ENCODE results near the gene KLHDC8A. TPM values are rescaled to one million over a fixed set of nuclear protein-coding genes. Genes with fewer than 3 reads are reported as not detected.
"Not testable (repeated sequence)": the region's sequence is repeated elsewhere in the genome, so short reads cannot be mapped to it uniquely, and the experiment has no call there.

KLHDC8A gene
- total RNA-seq, 6 experiments from 2014 or later, result not detected

- TF ChIP-seq CTCF (IDR thresholded peaks at IDR 0.05), result no peak
- H3K27me3 Mint-ChIP-seq (ENCODE audit: insufficient read depth), result peaks cover 26% of the 10 kb centered on the region
- peaks cover 6% of the 10 kb centered on the region; the same call in 1 of the 2 replicates for H3K4me1 Mint-ChIP-seq (ENCODE audit: low read depth)
- H3K4me3 Mint-ChIP-seq, result no peak overlapping the region
- no peak for DNase-seq
- H3K9me3 Mint-ChIP-seq, result no peaks in the 10 kb centered on the region
- H3K36me3 Mint-ChIP-seq (ENCODE audit: low read depth), result no peaks in the 10 kb centered on the region
- H3K27ac Mint-ChIP-seq, result no peak overlapping the region
Measured at GRCh38 chr1:205392650-205393049, 35.9 kb upstream of the KLHDC8A start.

GRCh38 chr1:205391386-205391785, 34.7 kb upstream of the KLHDC8A start:
- no peak overlapping the region for H3K4me3 Mint-ChIP-seq
- H3K4me1 Mint-ChIP-seq (ENCODE audit: low read depth), result peaks cover 6% of the 10 kb centered on the region; the same call in 1 of the 2 replicates
- no peak overlapping the region for H3K27ac Mint-ChIP-seq
- H3K27me3 Mint-ChIP-seq (ENCODE audit: insufficient read depth), result peaks cover 28% of the 10 kb centered on the region
- no peaks in the 10 kb centered on the region for H3K9me3 Mint-ChIP-seq
- no peaks in the 10 kb centered on the region for H3K36me3 Mint-ChIP-seq (ENCODE audit: low read depth)
- TF ChIP-seq CTCF (IDR thresholded peaks at IDR 0.05), result no peak
- DNase-seq, result no peak

GRCh38 chr1:205387845-205388244, 31.1 kb upstream of the KLHDC8A start:
- H3K4me1 Mint-ChIP-seq (ENCODE audit: low read depth), result peaks cover 6% of the 10 kb centered on the region; the same call in 1 of the 2 replicates
- H3K4me3 Mint-ChIP-seq, result no peak overlapping the region
- no peaks in the 10 kb centered on the region for H3K36me3 Mint-ChIP-seq (ENCODE audit: low read depth)
- H3K27ac Mint-ChIP-seq, result no peak overlapping the region
- no peak for DNase-seq
- TF ChIP-seq CTCF (IDR thresholded peaks at IDR 0.05), result no peak
- H3K9me3 Mint-ChIP-seq, result no peaks in the 10 kb centered on the region
- peaks cover 33% of the 10 kb centered on the region for H3K27me3 Mint-ChIP-seq (ENCODE audit: insufficient read depth)

GRCh38 chr1:205382990-205383389, 26.3 kb upstream of the KLHDC8A start:
- H3K4me1 Mint-ChIP-seq (ENCODE audit: low read depth); H3K36me3 Mint-ChIP-seq (ENCODE audit: low read depth); H3K4me3 Mint-ChIP-seq; DNase-seq; H3K27ac Mint-ChIP-seq; H3K9me3 Mint-ChIP-seq: not testable (repeated sequence)
- H3K27me3 Mint-ChIP-seq (ENCODE audit: insufficient read depth), result peaks cover 29% of the 10 kb centered on the region

- Mint-ChIP-seq H3K4me1 (ENCODE audit: low read depth) (no peaks in the 10 kb centered on the region), H3K27ac (no peak overlapping the region), H3K4me3 (no peak overlapping the region), H3K9me3 (no peaks in the 10 kb centered on the region), H3K27me3 (ENCODE audit: insufficient read depth) (peaks cover 26% of the 10 kb centered on the region), H3K36me3 (ENCODE audit: low read depth) (no peaks in the 10 kb centered on the region)
- TF ChIP-seq CTCF (IDR thresholded peaks at IDR 0.05), result no peak
- DNase-seq, result no peak
Measured at GRCh38 chr1:205382561-205382960, 25.8 kb upstream of the KLHDC8A start.

GRCh38 chr1:205381305-205381704, 24.6 kb upstream of the KLHDC8A start:
- Mint-ChIP-seq H3K4me1 (ENCODE audit: low read depth) (peaks cover 8% of the 10 kb centered on the region), H3K27me3 (ENCODE audit: insufficient read depth) (peaks cover 23% of the 10 kb centered on the region), H3K36me3 (ENCODE audit: low read depth) (no peaks in the 10 kb centered on the region), H3K4me3 (no peak overlapping the region), H3K9me3 (no peaks in the 10 kb centered on the region), H3K27ac (no peak overlapping the region)
- DNase-seq, result no peak
- no peak for TF ChIP-seq CTCF (IDR thresholded peaks at IDR 0.05)

Measured in HFFc6 (cell line).